Tongue (tissue), 2 donors: ENCODE results near the gene MARK3. TPM values are rescaled to one million over a fixed set of nuclear protein-coding genes. Genes with fewer than 3 reads are reported as not detected.

Source experiments
- DNase-seq: peaks from one replicate; pipeline ENCODE4 v3.0.0-alpha.2; 2015
- total RNA-seq: library from RNA; depleted of rRNA; stranded (reverse); fragments of >200 nt; gene quantifications from one replicate; pipeline ENCODE4 v1.2.3, GENCODE V29; 2014

Gene MARK3
- total RNA-seq, 1 donor from 2014 or later, result 77.9 TPM

GRCh38 chr14:103396463-103396862, 11.2 kb downstream of the MARK3 start:
- no peak for DNase-seq

- DNase-seq, result no peak
Observed at GRCh38 chr14:103398427-103399195, 13.4 kb downstream of the MARK3 start.

GRCh38 chr14:103400537-103400936, 15.3 kb downstream of the MARK3 start:
- no peak for DNase-seq

- DNase-seq, result no peak
Observed at GRCh38 chr14:103401223-103402214, 16.3 kb downstream of the MARK3 start.

- no peak for DNase-seq
Observed at GRCh38 chr14:103402695-103403094, 17.5 kb downstream of the MARK3 start.

GRCh38 chr14:103404032-103404918, 19.1 kb downstream of the MARK3 start:
- DNase-seq, result no peak

GRCh38 chr14:103404920-103405319, 19.7 kb downstream of the MARK3 start:
- no peak for DNase-seq

GRCh38 chr14:103408491-103409155, 23.4 kb downstream of the MARK3 start:
- DNase-seq, result no peak

GRCh38 chr14:103416916-103417315, 31.7 kb downstream of the MARK3 start:
- DNase-seq, result no peak

GRCh38 chr14:103418481-103418818, 33.2 kb downstream of the MARK3 start:
- no peak for DNase-seq

- DNase-seq, result no peak
Observed at GRCh38 chr14:103421556-103421955, 36.3 kb downstream of the MARK3 start.

GRCh38 chr14:103423050-103423461, 37.8 kb downstream of the MARK3 start:
- DNase-seq, result no peak

GRCh38 chr14:103427485-103428443, 42.5 kb downstream of the MARK3 start:
- no peak for DNase-seq

- no peak for DNase-seq
Observed at GRCh38 chr14:103428723-103429556, 43.7 kb downstream of the MARK3 start.

- no peak for DNase-seq
Observed at GRCh38 chr14:103430358-103430757, 45.1 kb downstream of the MARK3 start.

GRCh38 chr14:103432627-103433026, 47.4 kb downstream of the MARK3 start:
- DNase-seq, result no peak

- no peak for DNase-seq
Observed at GRCh38 chr14:103433916-103434563, 48.8 kb downstream of the MARK3 start.

- DNase-seq, result no peak
Observed at GRCh38 chr14:103434868-103435442, 49.7 kb downstream of the MARK3 start.

- DNase-seq, result no peak
Observed at GRCh38 chr14:103436533-103436932, 51.3 kb downstream of the MARK3 start.
